ENCODE measurements around the gene KRT37. TPM values are rescaled to one million over a fixed set of nuclear protein-coding genes. Genes with fewer than 3 reads are reported as not detected.

Gene KRT37
- not detected in 5 replicates for total RNA-seq (2022; extraction: Qiagen RNA extraction)

DNA sequence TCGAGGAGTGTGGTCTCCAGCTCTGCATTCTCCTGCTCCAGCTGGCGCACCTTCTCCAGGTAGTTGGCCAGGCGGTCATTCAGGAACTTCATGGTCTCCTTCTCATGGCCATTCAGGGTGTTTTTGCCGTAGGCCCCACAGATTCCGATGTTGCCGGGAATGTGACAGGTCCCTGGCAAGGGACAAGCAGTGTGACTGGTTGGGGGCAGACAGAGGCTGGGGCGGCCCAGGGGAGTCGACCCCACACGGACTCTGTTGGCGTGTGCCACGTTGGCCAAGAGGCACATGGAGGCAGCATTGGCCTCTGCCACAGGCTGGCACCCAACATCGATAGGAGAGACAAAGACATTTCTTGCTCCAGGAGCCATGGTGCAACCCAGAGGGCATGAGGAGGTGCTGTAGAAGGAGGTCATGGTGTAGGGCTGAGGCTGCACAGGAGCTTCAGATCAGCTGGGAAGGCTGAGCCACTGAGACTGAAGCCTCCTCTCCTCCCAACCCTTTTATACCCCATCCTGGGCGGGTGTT lies at the start of gene KRT37:
TSS of gene KRT37 (minus strand) at position 475 of the 525 bp plus-strand sequence. CDS start at position 413, 62 bp downstream.

GRCh38 chr17:41466988-41467387 lies 42.6 kb upstream of the KRT37 start, which contains the start of gene KRT32:
Gene KRT32 (minus strand): TSS chr17:41467386. CDS start chr17:41467325, 61 bp downstream.

DNA sequence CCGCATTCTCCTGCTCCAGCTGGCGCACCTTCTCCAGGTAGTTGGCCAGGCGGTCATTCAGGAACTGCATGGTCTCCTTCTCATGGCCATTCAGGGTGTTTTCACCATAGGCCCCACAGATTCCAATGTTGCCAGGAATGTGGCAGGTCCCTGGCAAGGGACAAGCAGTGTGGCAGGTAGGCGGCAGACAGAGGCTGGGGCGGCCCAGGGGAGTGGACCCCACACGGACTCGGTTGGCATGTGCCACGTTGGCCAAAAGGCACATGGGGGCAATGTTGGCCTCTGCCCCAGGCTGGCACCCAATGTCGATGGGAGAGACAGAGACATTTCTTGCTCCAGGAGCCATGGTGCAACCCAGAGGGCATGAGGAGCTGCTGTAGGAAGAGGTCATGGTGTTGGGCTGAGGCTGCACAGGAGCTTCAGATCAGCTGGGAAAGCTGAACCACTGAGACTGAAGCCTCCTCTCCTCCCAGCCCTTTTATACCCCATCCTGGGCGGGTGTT lies 16.2 kb upstream of the KRT37 start, which contains the start of gene KRT38:
TSS of gene KRT38 (minus strand) at position 453 of the 503 bp plus-strand sequence. CDS start at position 391, 62 bp downstream.

GRCh38 chr17:41396996-41397660 lies 27.3 kb downstream of the KRT37 start, which contains the start of gene KRT31:
Gene KRT31 (minus strand): TSS chr17:41397608. CDS start chr17:41397539, 69 bp downstream.

GRCh38 chr17:41381943-41382342 lies 42.4 kb downstream of the KRT37 start, which contains the start of gene KRT34:
Gene KRT34 (minus strand): TSS chr17:41382306. CDS start chr17:41382246, 60 bp downstream.

Other genes starting within 250 kb of the KRT37 start
- not detected in 5 replicates for gene KRTAP4-2, start 246.4 kb downstream of the KRT37 start, total RNA-seq (2022; extraction: Qiagen RNA extraction)
- gene KRTAP4-1, start 239.7 kb downstream of the KRT37 start, total RNA-seq (2022; extraction: Qiagen RNA extraction) = 0.09 to 0.40 TPM (median 0.24 TPM) in 4 of 5 replicates, not detected in the other
- gene KRTAP9-1, start 234.7 kb downstream of the KRT37 start, total RNA-seq (2022; extraction: Qiagen RNA extraction) = not detected in 5 replicates
- gene KRTAP9-2, start 197.9 kb downstream of the KRT37 start, total RNA-seq (2022; extraction: Qiagen RNA extraction) = not detected in 5 replicates
- not detected in 5 replicates for gene KRTAP9-3, start 192.1 kb downstream of the KRT37 start, total RNA-seq (2022; extraction: Qiagen RNA extraction)
- not detected in 5 replicates for gene KRTAP9-8, start 186.6 kb downstream of the KRT37 start, total RNA-seq (2022; extraction: Qiagen RNA extraction)
- not detected in 5 replicates for gene KRTAP9-4, start 174.9 kb downstream of the KRT37 start, total RNA-seq (2022; extraction: Qiagen RNA extraction)
- not detected in 5 replicates for gene KRTAP9-9, start 169.2 kb downstream of the KRT37 start, total RNA-seq (2022; extraction: Qiagen RNA extraction)
- gene KRTAP9-6, start 159.2 kb downstream of the KRT37 start, total RNA-seq (2022; extraction: Qiagen RNA extraction) = not detected in 5 replicates
- gene KRTAP9-7, start 148.9 kb downstream of the KRT37 start, total RNA-seq (2022; extraction: Qiagen RNA extraction) = not detected in 5 replicates
- not detected in 5 replicates for gene KRTAP29-1, start 121.7 kb downstream of the KRT37 start, total RNA-seq (2022; extraction: Qiagen RNA extraction)
- not detected in 5 replicates for gene KRTAP16-1, start 115.3 kb downstream of the KRT37 start, total RNA-seq (2022; extraction: Qiagen RNA extraction)
- not detected in 5 replicates for gene KRTAP17-1, start 108.9 kb downstream of the KRT37 start, total RNA-seq (2022; extraction: Qiagen RNA extraction)
- gene KRT33A, start 73.8 kb downstream of the KRT37 start, total RNA-seq (2022; extraction: Qiagen RNA extraction) = not detected in 5 replicates
- gene KRT33B, start 54.8 kb downstream of the KRT37 start, total RNA-seq (2022; extraction: Qiagen RNA extraction) = 0.09 to 0.10 TPM (median 0.10 TPM) in 3 of 5 replicates, not detected in the others
- gene KRT34, start 42.3 kb downstream of the KRT37 start, total RNA-seq (2022; extraction: Qiagen RNA extraction) = 0.12 to 0.50 TPM (median 0.32 TPM) in 5 replicates
- not detected in 5 replicates for gene KRT31, start 27.0 kb downstream of the KRT37 start, total RNA-seq (2022; extraction: Qiagen RNA extraction)
- gene KRT38, start 16.4 kb upstream of the KRT37 start, total RNA-seq (2022; extraction: Qiagen RNA extraction) = not detected in 5 replicates
- 0.05 TPM in 1 of 5 replicates, not detected in the others for gene KRT32, start 42.8 kb upstream of the KRT37 start, total RNA-seq (2022; extraction: Qiagen RNA extraction)
- not detected in 5 replicates for gene KRT35, start 56.6 kb upstream of the KRT37 start, total RNA-seq (2022; extraction: Qiagen RNA extraction)
- gene KRT36, start 65.3 kb upstream of the KRT37 start, total RNA-seq (2022; extraction: Qiagen RNA extraction) = not detected in 5 replicates
- 0.10 to 0.40 TPM (median 0.11 TPM) in 5 replicates for gene KRT13, start 81.0 kb upstream of the KRT37 start, total RNA-seq (2022; extraction: Qiagen RNA extraction)
- gene KRT15, start 94.3 kb upstream of the KRT37 start, total RNA-seq (2022; extraction: Qiagen RNA extraction) = 2.8 to 5.0 TPM (median 4.0 TPM) in 5 replicates
- 39.1 to 62.2 TPM (median 51.0 TPM) in 5 replicates for gene KRT19, start 103.7 kb upstream of the KRT37 start, total RNA-seq (2022; extraction: Qiagen RNA extraction)
- gene KRT9, start 147.5 kb upstream of the KRT37 start, total RNA-seq (2022; extraction: Qiagen RNA extraction) = not detected in 5 replicates
- 0.08 to 0.34 TPM (median 0.13 TPM) in 3 of 5 replicates, not detected in the others for gene KRT14, start 162.3 kb upstream of the KRT37 start, total RNA-seq (2022; extraction: Qiagen RNA extraction)
- gene KRT16, start 188.2 kb upstream of the KRT37 start, total RNA-seq (2022; extraction: Qiagen RNA extraction) = 0.40 to 0.85 TPM (median 0.64 TPM) in 5 replicates
- 0.88 to 1.5 TPM (median 1.1 TPM) in 5 replicates for gene KRT17, start 200.0 kb upstream of the KRT37 start, total RNA-seq (2022; extraction: Qiagen RNA extraction)